CD4-positive, alpha-beta T cell treated with Interleukin-17A for 4 hours (primary cell): ENCODE data around the gene SH2B3.
"Not testable (repeated sequence)": the region's sequence is repeated elsewhere in the genome, so short reads cannot be mapped to it uniquely, and the experiment has no call there.

ENCODE experiments used
- DNase-seq: peaks from one replicate; pipeline ENCODE4 v3.0.0-alpha.2; 2020; ENCODE audit warnings: mixed read lengths

SH2B3 gene

GRCh38 chr12:111462210-111462769 is 56.6 kb downstream of the SH2B3 start:
- DNase-seq, result no peak

- no peak for DNase-seq
These were observed 61.6 kb downstream of the SH2B3 start for GRCh38 chr12:111467092-111467856.

DNA sequence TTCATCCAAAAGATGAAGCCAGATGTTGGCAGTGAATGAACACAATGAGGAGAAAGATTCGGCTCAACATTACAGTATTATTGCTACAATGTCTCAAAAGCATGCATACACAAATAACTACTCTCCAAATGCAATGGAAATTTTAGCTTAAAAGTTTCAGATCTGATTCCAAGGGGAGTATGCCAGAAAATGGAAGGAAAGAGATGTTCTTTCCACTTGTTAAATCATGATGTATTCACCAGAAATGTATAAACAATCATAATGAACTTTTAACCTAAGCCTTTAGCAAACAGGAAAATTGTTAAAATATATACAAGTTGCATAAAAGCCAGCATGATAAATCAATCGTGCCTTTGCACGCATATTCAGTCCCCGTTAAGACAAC is 62.1 kb downstream of the SH2B3 start:
- no peak for DNase-seq

- DNase-seq, result no peak
These were observed 63.7 kb downstream of the SH2B3 start for GRCh38 chr12:111469401-111469800.

DNA sequence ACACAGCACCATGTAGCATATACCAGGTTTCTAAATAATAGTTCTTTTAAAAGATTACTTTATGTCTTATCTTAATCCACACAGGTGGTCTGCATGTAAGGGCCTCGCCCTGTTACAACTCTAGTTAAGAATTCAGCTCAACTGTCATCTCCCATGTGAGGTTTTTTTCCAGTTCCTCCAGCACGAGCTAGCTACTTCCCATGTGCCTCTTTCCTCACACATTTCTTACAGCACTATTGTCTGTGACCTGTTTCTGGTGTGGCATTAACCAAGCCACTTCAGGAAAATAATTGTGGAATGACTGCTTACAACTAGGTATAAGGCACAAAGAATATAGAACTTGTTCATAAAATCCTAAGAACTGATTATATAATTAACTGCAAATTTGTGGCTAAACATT is 65.5 kb downstream of the SH2B3 start:
- no peak for DNase-seq

DNA sequence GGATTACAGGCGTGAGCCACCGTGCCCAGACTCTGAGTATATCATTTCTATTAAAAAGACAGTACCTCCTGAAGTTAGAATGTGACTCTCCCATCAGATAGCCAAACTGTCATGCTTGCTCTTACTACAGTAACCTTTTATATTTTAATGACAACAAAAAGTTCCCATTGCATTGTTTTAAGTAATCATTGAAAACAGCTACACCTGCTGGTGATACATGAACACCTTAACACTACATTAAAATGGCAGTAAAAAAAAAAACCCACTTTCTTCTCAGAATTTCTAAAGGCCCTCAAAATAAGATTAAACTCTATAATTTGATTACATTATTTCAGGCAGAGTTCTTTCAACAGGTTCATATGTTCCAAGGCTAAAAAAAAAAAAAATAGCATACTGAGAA is 76.7 kb downstream of the SH2B3 start:
- DNase-seq, result no peak

GRCh38 chr12:111488271-111488670 is 82.5 kb downstream of the SH2B3 start:
- no peak for DNase-seq

DNA sequence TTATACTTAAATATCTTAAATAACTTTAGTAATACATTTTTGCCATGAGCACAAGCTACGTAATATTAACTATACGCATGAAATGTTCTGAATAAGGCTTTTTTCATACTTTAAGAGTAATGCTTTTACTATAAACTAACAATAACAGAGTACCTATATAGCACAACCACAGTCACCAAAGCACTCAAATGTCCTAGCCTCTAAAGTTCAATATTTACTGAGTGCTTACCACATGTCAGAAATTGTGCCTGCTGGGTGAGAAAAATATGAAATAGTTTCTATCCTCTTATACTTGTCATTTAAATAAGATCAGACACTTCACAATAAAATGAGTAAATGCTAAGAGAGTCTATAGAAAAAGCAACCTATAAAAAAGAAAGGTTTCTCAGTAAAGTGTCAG is 83.1 kb downstream of the SH2B3 start:
- no peak for DNase-seq

DNA sequence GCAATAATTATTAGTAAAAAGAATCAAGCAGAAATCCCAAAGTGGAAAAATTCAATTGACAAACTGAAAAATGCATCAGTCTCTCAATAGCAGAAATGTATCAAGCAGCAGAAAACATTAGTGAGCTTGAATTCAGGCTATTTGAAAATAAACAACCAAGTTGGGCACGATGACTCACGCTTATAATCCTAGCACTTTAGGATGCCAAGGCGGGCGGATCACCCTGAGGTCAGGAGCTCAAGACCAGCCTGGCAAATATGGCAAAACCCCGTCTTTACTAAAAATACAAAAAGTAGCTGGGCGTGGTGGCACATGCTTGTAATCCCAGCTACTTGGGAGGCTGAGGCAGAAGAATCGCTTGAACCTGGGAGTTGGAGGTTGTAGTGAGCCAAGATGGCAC is 87.3 kb downstream of the SH2B3 start:
- DNase-seq, result not testable (repeated sequence)

DNA sequence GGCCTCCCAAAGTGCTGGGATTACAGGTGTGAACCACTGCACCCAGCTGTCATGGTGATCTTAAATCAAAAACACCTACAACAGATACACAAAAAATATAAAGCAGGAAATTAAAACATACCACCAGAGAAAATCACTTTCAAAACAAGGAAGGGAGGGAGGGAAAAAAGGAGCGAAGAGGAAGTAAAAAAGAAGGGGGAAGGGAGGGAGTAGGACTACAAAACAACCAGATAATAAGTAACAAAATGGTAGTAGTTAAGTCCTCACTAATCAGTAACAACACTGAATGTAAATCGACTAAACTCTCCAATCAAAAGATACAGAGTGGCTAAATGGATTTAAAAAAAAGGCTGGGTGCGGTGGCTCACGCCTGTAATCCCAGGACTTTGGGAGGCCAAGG is 89.0 kb downstream of the SH2B3 start:
- DNase-seq, result no peak
